Measurements from ENCODE around the gene FGF1.

GRCh38 chr5:142548739-142549275 lies 137.1 kb downstream of the FGF1 start:
- TF ChIP-seq CTCF (IDR thresholded peaks at IDR 0.05), result peak; percentile 97
- TF ChIP-seq EZH2phosphoT487 (IDR thresholded peaks at IDR 0.05), result no peak
- no peak for TF ChIP-seq EZH2 (IDR thresholded peaks at IDR 0.05)
